SK-N-SH (cell line): ENCODE results near the gene ASPSCR1. TPM values are rescaled to one million over a fixed set of nuclear protein-coding genes. Genes with fewer than 3 reads are reported as not detected.

Experiments used
- CTCF ChIA-PET: fragments of 300-600, 350-600 bp; formaldehyde crosslinking; extraction: SDS; loops from one replicate; lab custom pipeline; 2021; lab: Yijun Ruan, JAX
- POLR2A ChIA-PET: fragments of 350-600 bp; sonication (Branson Sonifier 250); formaldehyde crosslinking; extraction: SDS; loops from one replicate; lab custom pipeline; 2020; ENCODE audit warnings: antibody characterized with exemption, inconsistent platforms; lab: Yijun Ruan, JAX
- DNase-seq: peaks from one replicate; pipeline ENCODE4 v3.0.0; 2012
- H2AFZ ChIP-seq: fragments of 200-600 bp; sonication (generic); 2 replicates; pipeline ENCODE4 v1.8.1; 2016; ENCODE audit warnings: antibody characterized with exemption, mild to moderate bottlenecking, low read depth
- H3F3A ChIP-seq: fragments of 200-600 bp; sonication (generic); replicated peaks from 2 replicates; pipeline ENCODE3; 2016; ENCODE audit warnings: antibody characterized with exemption, mild to moderate bottlenecking; ENCODE audit not compliant: insufficient read depth
- H3K27ac ChIP-seq, 2 experiments: fragments of 200-500 bp in 1 of 2; fragments of 200-600 bp in 1 of 2; sonication (Bioruptor generic) in 1 of 2; sonication (generic), shearing (Covaris generic) in 1 of 2; 2 replicates each; pipeline versions ENCODE4 v1.5.1 to v1.6.1; 2014 to 2016; ENCODE audit warnings: low read depth in 2 of 2, inconsistent platforms in 1 of 2, low read length in 1 of 2, mild to moderate bottlenecking in 1 of 2, mixed read lengths in 1 of 2
- H3K27me3 ChIP-seq: fragments of 200-600 bp; sonication (generic), shearing (Covaris generic); 2 replicates; pipeline ENCODE4 v1.6.1; 2016; ENCODE audit warnings: mixed run types; ENCODE audit not compliant: insufficient read depth
- H3K36me3 ChIP-seq, 2 experiments: fragments of 200-500 bp in 1 of 2; fragments of 200-600 bp in 1 of 2; sonication (Bioruptor generic) in 1 of 2; sonication (generic) in 1 of 2; replicated peaks in 1 of 2; 2 replicates each; pipeline versions ENCODE3 to v1.5.1; 2014 to 2016; ENCODE audit warnings: low read length in 1 of 2, mild to moderate bottlenecking in 1 of 2; ENCODE audit not compliant: insufficient read depth in 2 of 2, control insufficient read depth in 1 of 2
- H3K4me1 ChIP-seq, 2 experiments: fragments of 200-500 bp in 1 of 2; fragments of 200-600 bp in 1 of 2; sonication (Bioruptor generic) in 1 of 2; sonication (generic), shearing (Covaris generic) in 1 of 2; 2 replicates each; pipeline versions ENCODE4 v1.5.1 to v1.6.1; 2014 to 2016; ENCODE audit warnings: low read depth in 1 of 2, low read length in 1 of 2, mixed run types in 1 of 2; ENCODE audit not compliant: insufficient read depth in 2 of 2, control insufficient read depth in 1 of 2
- H3K4me2 ChIP-seq: fragments of 200-600 bp; sonication (generic), shearing (Covaris generic); 2 replicates; pipeline ENCODE4 v1.6.1; 2017; ENCODE audit warnings: mixed run types
- H3K4me3 ChIP-seq, 2 experiments: fragments of 200-500 bp in 1 of 2; fragments of 200-600 bp in 1 of 2; sonication (Bioruptor generic) in 1 of 2; sonication (generic), shearing (Covaris generic) in 1 of 2; 2 replicates each; pipeline versions ENCODE4 v1.5.1 to v1.8.1; 2014 to 2016; ENCODE audit warnings: low read depth in 2 of 2, inconsistent platforms in 1 of 2, low read length in 1 of 2, mild to moderate bottlenecking in 1 of 2, mixed read lengths in 1 of 2, moderate library complexity in 1 of 2
- H3K79me2 ChIP-seq: fragments of 200-600 bp; sonication (generic); 2 replicates; pipeline ENCODE4 v1.8.1; 2017; ENCODE audit warnings: mild to moderate bottlenecking; ENCODE audit not compliant: insufficient read depth
- H3K9ac ChIP-seq: fragments of 200-600 bp; sonication (generic); 2 replicates; pipeline ENCODE4 v1.6.1; 2017; ENCODE audit warnings: mixed run types
- H3K9me2 ChIP-seq: fragments of 200-600 bp; sonication (generic); 2 replicates; pipeline ENCODE4 v1.6.1; 2017; ENCODE audit warnings: mixed run types
- H3K9me3 ChIP-seq: fragments of 200-600 bp; sonication (generic); 2 replicates; pipeline ENCODE4 v1.6.1; 2017; ENCODE audit warnings: mixed run types, mild to moderate bottlenecking, moderate library complexity
- H4K20me1 ChIP-seq: fragments of 200-600 bp; sonication (generic); 2 replicates; pipeline ENCODE4 v1.6.1; 2017; ENCODE audit warnings: mild to moderate bottlenecking, mixed run types; ENCODE audit not compliant: insufficient read depth
- CTCF ChIP-seq: fragments of 200-600 bp; sonication (generic); IDR thresholded peaks from 2 replicates; pipeline ENCODE4 v1.6.1; 2017; ENCODE audit warnings: antibody characterized with exemption, mild to moderate bottlenecking, moderate library complexity
- FOSL2 ChIP-seq: IDR thresholded peaks from 2 replicates; pipeline ENCODE4 v1.4.0; 2012; ENCODE audit warnings: low read depth, mild to moderate bottlenecking, moderate library complexity, borderline replicate concordance
- FOXM1 ChIP-seq: IDR thresholded peaks from 2 replicates; pipeline ENCODE4 v1.4.0; 2012; ENCODE audit warnings: low read depth, mild to moderate bottlenecking
- IRF3 ChIP-seq: fragments of 150-350 bp; IDR thresholded peaks from 2 replicates; pipeline ENCODE4 v1.6.1; 2016; ENCODE audit warnings: mild to moderate bottlenecking, low read depth, low read length
- MEF2A ChIP-seq: IDR thresholded peaks from 2 replicates; pipeline ENCODE4 v1.4.0; 2012; ENCODE audit warnings: low read depth, borderline replicate concordance
- NFIC ChIP-seq: IDR thresholded peaks from 2 replicates; pipeline ENCODE4 v1.4.0; 2012; ENCODE audit warnings: borderline replicate concordance
- NRF1 ChIP-seq: IDR thresholded peaks from 2 replicates; pipeline ENCODE4 v1.6.1; 2012; ENCODE audit warnings: low read depth, mild to moderate bottlenecking, low read length
- PBX3 ChIP-seq: IDR thresholded peaks from 2 replicates; pipeline ENCODE4; 2012
- RAD21 ChIP-seq: IDR thresholded peaks from 2 replicates; pipeline ENCODE4 v1.6.1; 2012; ENCODE audit warnings: mild to moderate bottlenecking, low read length
- REST ChIP-seq: IDR thresholded peaks from 2 replicates; pipeline ENCODE4 v1.6.1; 2012; ENCODE audit warnings: mild to moderate bottlenecking, low read depth, low read length, moderate library complexity
- RFX5 ChIP-seq: IDR thresholded peaks from 2 replicates; pipeline ENCODE4 v1.6.1; 2012; ENCODE audit warnings: mild to moderate bottlenecking, improper control_type of control experiment, low read length
- RXRA ChIP-seq: IDR thresholded peaks from 2 replicates; pipeline ENCODE4 v1.4.0; 2012; ENCODE audit warnings: low read depth, mild to moderate bottlenecking, borderline replicate concordance
- SMC3 ChIP-seq: IDR thresholded peaks from 2 replicates; pipeline ENCODE4 v1.6.1; 2012; ENCODE audit warnings: low read depth, low read length, improper control_type of control experiment
- TAF1 ChIP-seq: IDR thresholded peaks from 2 replicates; pipeline ENCODE4 v1.6.1; 2012; ENCODE audit warnings: low read depth, mild to moderate bottlenecking, low read length, moderate library complexity, borderline replicate concordance
- USF1 ChIP-seq: IDR thresholded peaks from 2 replicates; pipeline ENCODE4 v1.4.0; 2012; ENCODE audit warnings: low read depth, borderline replicate concordance
- USF2 ChIP-seq: fragments of 150-350 bp; IDR thresholded peaks from 2 replicates; pipeline ENCODE4 v1.6.1; 2017; ENCODE audit warnings: antibody characterized with exemption, low read length, low read depth, borderline replicate concordance
- YY1 ChIP-seq: IDR thresholded peaks from 2 replicates; pipeline ENCODE4 v1.4.0; 2012; ENCODE audit warnings: low read depth, mild to moderate bottlenecking
- ZBTB33 ChIP-seq: IDR thresholded peaks from 2 replicates; pipeline ENCODE4 v1.4.0; 2012; ENCODE audit warnings: low read depth, borderline replicate concordance
- WGBS: methylation state at CpG from one replicate; pipeline ENCODE4 v1.1.6; 2017; ENCODE audit warnings: low lambda C conversion rate; 5-methylcytosine and 5-hydroxymethylcytosine counted together
- polyA plus RNA-seq, 3 experiments: library from polyadenylated mRNA; depleted of rRNA; stranded (reverse); fragments of >200 nt; gene quantifications; 2 replicates each; pipeline ENCODE4 v1.2.3, GENCODE V29; 2012

The ASPSCR1 gene
- polyA plus RNA-seq, 1 of the 3 experiments (the other 2 are of a cell fraction) = 36.2 TPM

- ChIA-PET CTCF (interaction anchor here (1.2 to 4.4 kb wide), 6 partner anchors 12 to 43 kb away, joined by 3 to 53 read pairs (median 7); partner anchors contain the start of gene NOTUM), POLR2A (no interaction called here)
- no peaks in the 10 kb centered on the region for H3K27me3 ChIP-seq
- no peaks in the 10 kb centered on the region for H3K36me3 ChIP-seq
- peak overlapping the region; percentile 36; the same call in 1 of the 2 replicates for H2AFZ ChIP-seq
- H3K9ac ChIP-seq = peak overlapping the region; percentile 72
- H3K79me2 ChIP-seq = peaks cover 16% of the 10 kb centered on the region
- 30% methylated on average over 47 of the region's 53 CpGs for WGBS
- no peak for DNase-seq
- H3F3A ChIP-seq = peaks cover 28% of the 10 kb centered on the region
- H3K9me2 ChIP-seq = no peaks in the 10 kb centered on the region
- H3K27ac ChIP-seq = peak overlapping the region; percentile 41 to 90
- peaks cover 16 to 44% of the 10 kb centered on the region in 2 experiments; a peak in 3 of 4 replicates for H3K4me1 ChIP-seq
- no peaks in the 10 kb centered on the region for H4K20me1 ChIP-seq
- H3K4me2 ChIP-seq = peak overlapping the region; percentile 75
- H3K4me3 ChIP-seq = no peak overlapping the region; a peak in 1 of 4 replicates
- no peaks in the 10 kb centered on the region for H3K9me3 ChIP-seq
- no peak for TF ChIP-seq RAD21
- TF ChIP-seq REST = peak; percentile 79
- TF ChIP-seq FOSL2 = peak; percentile 92
- peak; percentile 84 for TF ChIP-seq PBX3
- TF ChIP-seq MEF2A = no peak
- TF ChIP-seq CTCF = peak; percentile 23
- no peak for TF ChIP-seq NRF1
- peak; percentile 89; the same call in 1 of the 2 replicates for TF ChIP-seq RXRA
- TF ChIP-seq RFX5 = no peak
- peak; percentile 79 for TF ChIP-seq NFIC
- 0 out of 2 replicates have a peak, but pooled peaks have one; percentile 1 for TF ChIP-seq SMC3
- TF ChIP-seq USF2 = no peak
- TF ChIP-seq YY1 = peak; percentile 72
- TF ChIP-seq FOXM1 = peak; percentile 70; the same call in 1 of the 2 replicates
- peak; percentile 47; the same call in 1 of the 2 replicates for TF ChIP-seq TAF1
- peak; percentile 80 for TF ChIP-seq USF1
- TF ChIP-seq IRF3 = no peak
- TF ChIP-seq ZBTB33 = no peak; the same call in 1 of the 2 replicates
Observed at GRCh38 chr17:82003411-82004381, 26.3 kb downstream of the ASPSCR1 start.
